ENCODE data around the gene ZFAND3.

DNA sequence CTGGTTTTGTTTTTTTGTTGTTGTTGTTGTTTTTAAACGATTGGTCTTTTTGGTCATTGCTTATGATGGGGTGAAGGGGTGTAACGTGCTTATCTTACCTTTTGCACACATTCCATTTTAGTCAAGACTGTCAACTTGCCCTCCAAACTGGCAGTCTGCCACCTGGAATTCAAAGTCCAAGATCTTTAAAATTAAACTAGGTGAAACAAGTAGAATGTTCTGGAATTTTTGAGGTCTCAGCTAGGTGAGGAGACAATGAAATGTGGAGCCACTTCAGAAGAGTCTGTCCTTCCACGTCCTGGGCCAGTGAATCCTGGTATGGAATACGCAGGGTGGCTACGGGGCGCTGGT is 344.6 kb downstream of the ZFAND3 start:
- TF ChIP-seq, protein P1, sequence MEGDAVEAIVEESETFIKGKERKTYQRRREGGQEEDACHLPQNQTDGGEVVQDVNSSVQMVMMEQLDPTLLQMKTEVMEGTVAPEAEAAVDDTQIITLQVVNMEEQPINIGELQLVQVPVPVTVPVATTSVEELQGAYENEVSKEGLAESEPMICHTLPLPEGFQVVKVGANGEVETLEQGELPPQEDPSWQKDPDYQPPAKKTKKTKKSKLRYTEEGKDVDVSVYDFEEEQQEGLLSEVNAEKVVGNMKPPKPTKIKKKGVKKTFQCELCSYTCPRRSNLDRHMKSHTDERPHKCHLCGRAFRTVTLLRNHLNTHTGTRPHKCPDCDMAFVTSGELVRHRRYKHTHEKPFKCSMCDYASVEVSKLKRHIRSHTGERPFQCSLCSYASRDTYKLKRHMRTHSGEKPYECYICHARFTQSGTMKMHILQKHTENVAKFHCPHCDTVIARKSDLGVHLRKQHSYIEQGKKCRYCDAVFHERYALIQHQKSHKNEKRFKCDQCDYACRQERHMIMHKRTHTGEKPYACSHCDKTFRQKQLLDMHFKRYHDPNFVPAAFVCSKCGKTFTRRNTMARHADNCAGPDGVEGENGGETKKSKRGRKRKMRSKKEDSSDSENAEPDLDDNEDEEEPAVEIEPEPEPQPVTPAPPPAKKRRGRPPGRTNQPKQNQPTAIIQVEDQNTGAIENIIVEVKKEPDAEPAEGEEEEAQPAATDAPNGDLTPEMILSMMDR (conservative IDR thresholded peaks at IDR 0.05; ENCODE audit: low read depth, low read length) = no peak
- no peak for TF ChIP-seq EZH2 (IDR thresholded peaks at IDR 0.05; ENCODE audit: low read length, unreplicated experiment)
- no peak for TF ChIP-seq EZH2phosphoT487 (IDR thresholded peaks at IDR 0.05; ENCODE audit: borderline replicate concordance, low read length)

Measured in PC-3 (cell line).